SIG-M5 (cell line): ENCODE measurements around the gene PROM1.

Source experiments
- DNase-seq: peaks from one replicate; lab custom pipeline; 2025; lab: John Stamatoyannopoulos, UW

PROM1 gene

GRCh38 chr4:16026160-16026761, 57.6 kb downstream of the PROM1 start:
- no peak for DNase-seq

- DNase-seq, result no peak
Observed at GRCh38 chr4:16025268-16025667, 58.6 kb downstream of the PROM1 start.

GRCh38 chr4:16023776-16024408, 59.9 kb downstream of the PROM1 start:
- no peak for DNase-seq

- no peak for DNase-seq
Observed at GRCh38 chr4:16021804-16022560, 61.8 kb downstream of the PROM1 start.

GRCh38 chr4:16019649-16020048, 64.2 kb downstream of the PROM1 start:
- DNase-seq, result no peak

GRCh38 chr4:16018841-16019240, 65.0 kb downstream of the PROM1 start:
- no peak for DNase-seq

GRCh38 chr4:16018061-16018676, 65.7 kb downstream of the PROM1 start:
- DNase-seq, result no peak

GRCh38 chr4:16016536-16016935, 67.3 kb downstream of the PROM1 start:
- DNase-seq, result no peak

- no peak for DNase-seq
Observed at GRCh38 chr4:16011173-16011572, 72.7 kb downstream of the PROM1 start.

GRCh38 chr4:16009153-16009552, 74.7 kb downstream of the PROM1 start:
- DNase-seq, result no peak

GRCh38 chr4:16007471-16008095, 76.2 kb downstream of the PROM1 start:
- DNase-seq, result no peak

GRCh38 chr4:16006771-16007446, 76.9 kb downstream of the PROM1 start:
- DNase-seq, result no peak

- DNase-seq, result no peak
Observed at GRCh38 chr4:16005676-16006075, 78.1 kb downstream of the PROM1 start.

GRCh38 chr4:16001484-16001858, 82.4 kb downstream of the PROM1 start:
- no peak for DNase-seq

GRCh38 chr4:16000708-16001483, 82.9 kb downstream of the PROM1 start:
- no peak for DNase-seq

- no peak for DNase-seq
Observed at GRCh38 chr4:15996773-15997172, 87.0 kb downstream of the PROM1 start.

- DNase-seq, result no peak
Observed at GRCh38 chr4:15995826-15996225, 88.0 kb downstream of the PROM1 start.

- no peak for DNase-seq
Observed at GRCh38 chr4:15992167-15992485, 91.7 kb downstream of the PROM1 start.

GRCh38 chr4:15990570-15991285, 93.1 kb downstream of the PROM1 start:
- no peak for DNase-seq

- no peak for DNase-seq
Observed at GRCh38 chr4:15989424-15989823, 94.4 kb downstream of the PROM1 start.

GRCh38 chr4:15988222-15988621, 95.6 kb downstream of the PROM1 start:
- DNase-seq, result no peak
